Measurements from ENCODE around the gene SYNE2. TPM values are rescaled to one million over a fixed set of nuclear protein-coding genes. Genes with fewer than 3 reads are reported as not detected.
"Not testable (repeated sequence)": the region's sequence is repeated elsewhere in the genome, so short reads cannot be mapped to it uniquely, and the experiment has no call there.

SYNE2 gene
- total RNA-seq, 1 donor from 2014 or later: 28.4 TPM

DNA sequence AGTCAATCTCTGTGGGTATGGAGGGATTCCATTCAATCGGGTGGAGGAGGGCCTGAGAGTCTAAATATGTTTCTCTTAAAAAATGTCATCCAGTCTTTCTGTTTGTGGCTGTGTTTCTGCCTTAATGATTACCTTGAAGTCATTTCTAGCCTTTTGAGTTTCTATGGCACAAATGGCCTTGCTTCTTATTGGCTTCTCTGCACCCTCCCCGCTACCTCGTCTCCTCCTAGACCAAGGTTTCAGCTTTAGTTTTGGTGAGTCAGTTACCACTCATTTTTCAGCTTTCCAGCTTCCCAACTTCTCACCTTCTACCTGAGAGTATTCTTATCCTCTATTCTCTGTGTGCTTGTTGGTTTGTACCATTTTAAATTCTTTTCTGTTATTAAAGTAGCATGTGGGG, 159.2 kb downstream of the SYNE2 start:
- Mint-ChIP-seq H3K4me1 (ENCODE audit: unreplicated experiment) (no peaks in the 10 kb centered on the region), H3K27ac (ENCODE audit: unreplicated experiment) (no peak overlapping the region), H3K4me3 (ENCODE audit: unreplicated experiment) (no peak overlapping the region), H3K27me3 (ENCODE audit: unreplicated experiment) (no peaks in the 10 kb centered on the region), H3K9me3 (ENCODE audit: unreplicated experiment) (peaks cover 9% of the 10 kb centered on the region), H3K36me3 (ENCODE audit: unreplicated experiment) (peaks cover 19% of the 10 kb centered on the region)
- DNase-seq (ENCODE audit: extremely low spot score, unreplicated experiment): no peak
- TF ChIP-seq, protein P1, sequence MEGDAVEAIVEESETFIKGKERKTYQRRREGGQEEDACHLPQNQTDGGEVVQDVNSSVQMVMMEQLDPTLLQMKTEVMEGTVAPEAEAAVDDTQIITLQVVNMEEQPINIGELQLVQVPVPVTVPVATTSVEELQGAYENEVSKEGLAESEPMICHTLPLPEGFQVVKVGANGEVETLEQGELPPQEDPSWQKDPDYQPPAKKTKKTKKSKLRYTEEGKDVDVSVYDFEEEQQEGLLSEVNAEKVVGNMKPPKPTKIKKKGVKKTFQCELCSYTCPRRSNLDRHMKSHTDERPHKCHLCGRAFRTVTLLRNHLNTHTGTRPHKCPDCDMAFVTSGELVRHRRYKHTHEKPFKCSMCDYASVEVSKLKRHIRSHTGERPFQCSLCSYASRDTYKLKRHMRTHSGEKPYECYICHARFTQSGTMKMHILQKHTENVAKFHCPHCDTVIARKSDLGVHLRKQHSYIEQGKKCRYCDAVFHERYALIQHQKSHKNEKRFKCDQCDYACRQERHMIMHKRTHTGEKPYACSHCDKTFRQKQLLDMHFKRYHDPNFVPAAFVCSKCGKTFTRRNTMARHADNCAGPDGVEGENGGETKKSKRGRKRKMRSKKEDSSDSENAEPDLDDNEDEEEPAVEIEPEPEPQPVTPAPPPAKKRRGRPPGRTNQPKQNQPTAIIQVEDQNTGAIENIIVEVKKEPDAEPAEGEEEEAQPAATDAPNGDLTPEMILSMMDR (IDR thresholded peaks at IDR 0.05): no peak

DNA sequence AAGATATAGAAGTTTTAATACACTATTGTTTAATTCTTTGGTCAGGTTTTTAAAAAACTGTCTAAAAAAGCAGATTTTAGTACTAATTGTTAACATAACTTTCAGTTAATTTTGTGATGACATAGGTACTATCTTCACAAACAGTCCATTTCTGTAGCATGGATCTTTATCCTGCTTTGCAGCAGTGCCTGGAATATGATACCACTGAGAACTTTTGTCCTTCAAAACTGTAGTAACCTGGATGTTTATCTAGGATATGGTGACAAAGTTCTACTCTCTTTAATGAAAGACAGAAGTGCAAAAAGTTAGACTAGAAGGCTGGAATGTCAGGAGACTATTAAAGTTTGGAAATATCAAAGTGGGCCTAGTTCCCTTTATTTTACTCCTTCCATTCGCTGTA, 159.9 kb downstream of the SYNE2 start:
- no peak for DNase-seq (ENCODE audit: extremely low spot score, unreplicated experiment)
- Mint-ChIP-seq H3K36me3 (ENCODE audit: unreplicated experiment) (peaks cover 19% of the 10 kb centered on the region), H3K27ac (ENCODE audit: unreplicated experiment) (no peak overlapping the region), H3K4me1 (ENCODE audit: unreplicated experiment) (no peaks in the 10 kb centered on the region), H3K4me3 (ENCODE audit: unreplicated experiment) (no peak overlapping the region), H3K27me3 (ENCODE audit: unreplicated experiment) (no peaks in the 10 kb centered on the region), H3K9me3 (ENCODE audit: unreplicated experiment) (peaks cover 9% of the 10 kb centered on the region)
- TF ChIP-seq, protein P1 (IDR thresholded peaks at IDR 0.05): no peak

DNA sequence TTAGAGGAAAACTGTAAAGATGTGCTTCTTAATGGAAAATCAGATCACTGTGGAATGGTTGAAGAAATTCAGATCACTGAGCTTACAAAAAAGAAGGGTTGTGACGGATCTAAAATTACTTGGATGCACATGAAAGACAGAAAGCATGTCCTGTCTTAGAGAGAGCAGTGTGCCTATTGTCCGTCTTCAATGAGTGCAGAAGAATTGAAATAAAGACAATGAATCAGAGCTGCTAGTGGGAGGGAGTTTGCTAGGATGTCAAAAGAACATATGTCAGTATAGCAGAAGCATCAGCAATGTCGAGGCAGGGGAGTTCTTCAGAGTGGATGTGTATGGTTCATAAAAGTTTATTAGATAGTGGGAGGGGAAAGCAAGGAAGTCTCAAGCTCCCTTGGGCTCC, 172.7 kb downstream of the SYNE2 start:
- no peaks in the 10 kb centered on the region for H3K27me3 Mint-ChIP-seq (ENCODE audit: unreplicated experiment)

DNA sequence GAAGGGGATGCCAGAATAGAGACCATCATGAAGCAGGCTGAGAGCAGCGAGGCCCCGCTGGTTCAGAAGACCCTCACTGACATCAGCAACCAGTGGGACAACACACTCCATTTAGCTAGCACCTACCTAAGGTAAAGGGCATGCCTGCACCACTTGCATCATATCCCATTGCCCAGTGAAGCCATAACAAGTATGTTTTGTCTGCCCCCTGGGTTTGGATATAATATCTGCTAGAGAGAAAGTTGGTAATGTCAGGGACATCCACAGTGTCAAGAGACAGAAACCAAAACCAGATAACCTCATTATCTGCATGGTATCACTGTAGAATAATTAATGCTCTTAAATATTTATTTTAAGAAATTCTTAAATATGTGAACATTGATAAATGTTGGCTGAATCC, 173.8 kb downstream of the SYNE2 start:
- Mint-ChIP-seq H3K4me3 (ENCODE audit: unreplicated experiment) (no peak overlapping the region), H3K36me3 (ENCODE audit: unreplicated experiment) (peaks cover 25% of the 10 kb centered on the region), H3K27ac (ENCODE audit: unreplicated experiment) (no peak overlapping the region), H3K27me3 (ENCODE audit: unreplicated experiment) (no peaks in the 10 kb centered on the region), H3K4me1 (ENCODE audit: unreplicated experiment) (no peaks in the 10 kb centered on the region), H3K9me3 (ENCODE audit: unreplicated experiment) (no peaks in the 10 kb centered on the region)
- TF ChIP-seq, protein P1 (IDR thresholded peaks at IDR 0.05): no peak
- DNase-seq (ENCODE audit: extremely low spot score, unreplicated experiment): no peak

More for the DNA sequence above, 172.7 kb downstream of the SYNE2 start:
- Mint-ChIP-seq H3K4me3 (ENCODE audit: unreplicated experiment) (no peak overlapping the region), H3K4me1 (ENCODE audit: unreplicated experiment) (no peaks in the 10 kb centered on the region), H3K9me3 (ENCODE audit: unreplicated experiment) (no peaks in the 10 kb centered on the region), H3K27ac (ENCODE audit: unreplicated experiment) (no peak overlapping the region), H3K36me3 (ENCODE audit: unreplicated experiment) (peaks cover 30% of the 10 kb centered on the region)
- TF ChIP-seq, protein P1 (IDR thresholded peaks at IDR 0.05): no peak
- no peak for DNase-seq (ENCODE audit: extremely low spot score, unreplicated experiment)

DNA sequence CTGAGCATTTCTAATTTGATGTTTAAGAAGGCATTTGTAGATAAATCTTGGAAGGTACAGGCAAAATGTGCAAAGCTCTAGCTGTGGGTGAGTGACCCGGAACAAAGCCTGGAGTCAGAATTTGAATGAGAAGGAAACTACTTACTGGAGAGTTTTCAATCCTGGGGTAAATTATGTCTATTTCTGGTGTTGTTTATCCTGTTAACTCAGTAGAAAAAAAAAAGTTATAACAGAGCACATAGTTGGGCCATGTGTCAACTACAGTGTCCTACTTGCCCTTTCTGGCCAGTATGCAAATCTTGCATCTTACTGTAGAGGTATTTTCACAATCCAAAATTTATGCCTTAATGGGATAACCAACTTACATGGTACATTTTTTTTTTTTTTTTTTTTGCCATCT, 182.3 kb downstream of the SYNE2 start:
- TF ChIP-seq, protein P1 (IDR thresholded peaks at IDR 0.05): no peak
- Mint-ChIP-seq H3K4me1 (ENCODE audit: unreplicated experiment) (peaks cover 9% of the 10 kb centered on the region), H3K27ac (ENCODE audit: unreplicated experiment) (no peak overlapping the region), H3K9me3 (ENCODE audit: unreplicated experiment) (no peaks in the 10 kb centered on the region), H3K36me3 (ENCODE audit: unreplicated experiment) (peaks cover 6% of the 10 kb centered on the region), H3K4me3 (ENCODE audit: unreplicated experiment) (no peak overlapping the region), H3K27me3 (ENCODE audit: unreplicated experiment) (no peaks in the 10 kb centered on the region)
- no peak for DNase-seq (ENCODE audit: extremely low spot score, unreplicated experiment)

DNA sequence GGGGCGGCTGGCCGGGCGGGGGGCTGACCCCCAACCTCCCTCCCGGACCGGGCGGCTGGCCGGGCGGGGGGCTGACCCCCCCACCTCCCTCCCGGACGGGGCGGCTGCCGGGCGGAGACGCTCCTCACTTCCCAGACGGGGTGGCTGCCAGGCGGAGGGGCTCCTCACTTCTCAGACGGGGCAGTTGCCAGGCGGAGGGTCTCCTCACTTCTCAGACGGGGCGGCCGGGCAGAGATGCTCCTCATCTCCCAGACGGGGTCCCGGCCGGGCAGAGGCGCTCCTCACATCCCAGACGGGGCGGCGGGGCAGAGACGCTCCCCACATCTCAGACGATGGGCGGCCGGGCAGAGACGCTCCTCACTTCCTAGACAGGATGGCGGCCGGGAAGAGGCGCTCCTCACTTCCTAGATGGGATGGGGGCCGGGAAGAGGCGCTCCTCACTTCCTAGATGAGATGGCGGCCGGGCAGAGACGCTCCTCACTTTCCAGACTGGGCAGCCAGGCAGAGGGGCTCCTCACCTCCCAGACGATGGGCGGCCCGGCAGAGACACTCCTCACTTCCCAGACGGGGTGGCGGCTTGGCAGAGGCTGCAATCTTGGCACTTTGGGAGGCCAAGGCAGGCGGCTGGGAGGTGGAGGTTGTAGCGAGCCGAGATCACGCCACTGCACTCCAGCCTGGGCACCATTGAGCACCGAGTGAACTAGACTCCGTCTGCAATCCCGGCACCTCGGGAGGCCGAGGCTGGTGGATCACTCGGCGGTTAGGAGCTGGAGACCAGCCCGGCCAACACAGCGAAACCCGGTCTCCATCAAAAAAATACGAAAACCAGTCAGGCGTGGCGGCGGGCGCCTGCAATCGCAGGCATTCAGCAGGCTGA, 185.3 kb downstream of the SYNE2 start:
- not testable (repeated sequence) for H3K27ac Mint-ChIP-seq (ENCODE audit: unreplicated experiment); H3K4me1 Mint-ChIP-seq (ENCODE audit: unreplicated experiment); DNase-seq (ENCODE audit: extremely low spot score, unreplicated experiment); H3K27me3 Mint-ChIP-seq (ENCODE audit: unreplicated experiment); H3K36me3 Mint-ChIP-seq (ENCODE audit: unreplicated experiment); H3K4me3 Mint-ChIP-seq (ENCODE audit: unreplicated experiment); H3K9me3 Mint-ChIP-seq (ENCODE audit: unreplicated experiment)

Data from osteocyte (in vitro differentiated cells).